Activated naive CD8-positive, alpha-beta T cell treated with anti-CD3 and anti-CD28 coated beads, Interleukin-2, amount 10 ng/mL, durations not matched to agents 7 days and 5 days (primary cell): ENCODE measurements around the gene PRR29. TPM values are rescaled to one million over a fixed set of nuclear protein-coding genes. Genes with fewer than 3 reads are reported as not detected.

Experiments
- ATAC-seq: fragments of 150-1000 bp; cut with Tn5 transposase; one replicate; pipeline ENCODE4 v1.10.0; 2021; ENCODE audit warnings: low read depth, moderate library complexity
- POLR2A ChIA-PET: fragments of 350-600 bp; sonication (Branson Sonifier 250); formaldehyde crosslinking; loops from one replicate; lab custom pipeline; 2021; ENCODE audit warnings: antibody characterized with exemption; lab: Charles Lee
- DNase-seq: peaks from one replicate; pipeline ENCODE4 v3.0.0; 2021
- H3K27ac Mint-ChIP-seq: one replicate; pipeline ENCODE4 v1.8.0; 2022; ENCODE audit warnings: mild to moderate bottlenecking, mixed read lengths
- H3K27me3 Mint-ChIP-seq: one replicate; pipeline ENCODE4 v1.8.0; 2022; ENCODE audit warnings: mild to moderate bottlenecking, moderate library complexity, mixed read lengths
- H3K36me3 Mint-ChIP-seq: one replicate; pipeline ENCODE4 v1.8.0; 2021; ENCODE audit warnings: mild to moderate bottlenecking, mixed read lengths
- H3K4me1 Mint-ChIP-seq: one replicate; pipeline ENCODE4 v1.8.0; 2021; ENCODE audit warnings: mixed read lengths
- H3K4me3 Mint-ChIP-seq: one replicate; pipeline ENCODE4 v1.8.0; 2022; ENCODE audit warnings: mild to moderate bottlenecking, moderate library complexity, mixed read lengths
- H3K9me3 Mint-ChIP-seq: one replicate; pipeline ENCODE4 v1.8.0; 2021; ENCODE audit warnings: mixed read lengths
- total RNA-seq, 2 experiments: library from RNA; stranded (reverse); gene quantifications; one replicate each; pipeline ENCODE4 v1.2.3, GENCODE V29; 2021

Gene PRR29
- total RNA-seq, 2 experiments from 2014 or later = 1.00 to 1.4 TPM

DNA sequence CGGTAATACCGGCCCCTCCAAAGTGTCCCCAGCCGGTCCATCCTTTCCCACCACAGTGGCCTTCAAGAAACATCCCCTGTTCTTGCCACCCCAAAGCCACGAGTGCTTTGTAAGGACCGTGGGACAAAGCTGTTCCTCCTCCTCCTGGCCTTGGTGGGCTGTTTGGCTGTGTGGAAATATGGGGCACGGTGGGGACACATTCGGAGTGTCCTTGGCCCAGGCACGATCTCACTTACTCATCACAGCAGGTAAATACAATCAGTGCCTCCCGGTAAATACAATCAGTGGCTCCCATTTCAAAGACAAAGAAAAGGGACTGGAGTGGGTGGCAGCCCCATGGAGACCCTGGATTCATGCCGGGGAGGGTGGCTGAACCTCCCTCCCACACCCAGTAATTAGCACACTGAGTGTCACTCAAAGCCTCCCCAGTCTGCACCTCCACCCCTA lies 35.8 kb upstream of the PRR29 start:
- H3K27ac Mint-ChIP-seq = no peak overlapping the region
- DNase-seq (no peak), ATAC-seq (no peak)
- peaks cover 2% of the 10 kb centered on the region for H3K27me3 Mint-ChIP-seq
- H3K9me3 Mint-ChIP-seq = no peaks in the 10 kb centered on the region
- H3K4me3 Mint-ChIP-seq = no peak overlapping the region
- POLR2A ChIA-PET = no interaction called here
- H3K36me3 Mint-ChIP-seq = no peaks in the 10 kb centered on the region
- H3K4me1 Mint-ChIP-seq = peaks cover 7% of the 10 kb centered on the region

DNA sequence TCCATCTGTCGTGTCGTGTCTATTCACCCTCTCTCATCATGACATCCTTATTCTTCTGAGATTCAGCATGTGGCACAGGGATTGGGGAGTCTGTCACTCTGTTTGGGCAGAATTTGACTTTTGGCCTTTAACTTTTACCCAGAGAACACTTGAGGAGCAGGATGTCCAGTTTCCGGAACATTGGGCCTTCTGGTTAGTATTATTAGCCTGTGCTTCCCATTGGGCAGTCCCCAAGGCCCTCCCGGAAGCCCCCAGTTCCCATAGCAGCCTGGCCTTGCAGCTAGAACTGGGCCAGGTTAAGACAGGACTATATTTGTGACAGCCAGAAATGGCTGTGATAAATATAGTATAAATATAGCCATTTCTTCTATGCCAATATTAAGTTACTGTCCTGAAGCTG lies 35.0 kb upstream of the PRR29 start:
- H3K4me3 Mint-ChIP-seq = no peak overlapping the region
- no peaks in the 10 kb centered on the region for H3K9me3 Mint-ChIP-seq
- POLR2A ChIA-PET = interaction anchor here (0.9 kb wide), 1 partner anchor 57 kb away, joined by 3 read pairs; the partner anchor contains the start of gene ICAM2
- no peaks in the 10 kb centered on the region for H3K36me3 Mint-ChIP-seq
- no peak for ATAC-seq
- H3K27ac Mint-ChIP-seq = no peak overlapping the region
- H3K4me1 Mint-ChIP-seq = peaks cover 7% of the 10 kb centered on the region
- peaks cover 2% of the 10 kb centered on the region for H3K27me3 Mint-ChIP-seq
- DNase-seq = no peak

GRCh38 chr17:63966646-63967264 lies 31.4 kb upstream of the PRR29 start:
- Mint-ChIP-seq H3K9me3 (no peaks in the 10 kb centered on the region), H3K36me3 (no peaks in the 10 kb centered on the region), H3K4me3 (peak overlapping the region; percentile 47), H3K4me1 (peaks cover 7% of the 10 kb centered on the region), H3K27ac (peak overlapping the region; percentile 39), H3K27me3 (peaks cover 12% of the 10 kb centered on the region)
- DNase-seq (no peak), ATAC-seq (peak; percentile 94)
- POLR2A ChIA-PET = interaction anchor here (1.0 to 1.5 kb wide), 3 partner anchors 10 to 53 kb away, joined by 3 to 4 read pairs (median 3); no protein-coding TSS in a partner anchor

GRCh38 chr17:63967953-63968352 lies 30.2 kb upstream of the PRR29 start:
- no peak for DNase-seq
- Mint-ChIP-seq H3K27ac (no peak overlapping the region), H3K4me3 (no peak overlapping the region), H3K4me1 (peaks cover 6% of the 10 kb centered on the region), H3K9me3 (no peaks in the 10 kb centered on the region), H3K27me3 (peaks cover 14% of the 10 kb centered on the region), H3K36me3 (no peaks in the 10 kb centered on the region)
- POLR2A ChIA-PET = no interaction called here
- ATAC-seq = no peak

DNA sequence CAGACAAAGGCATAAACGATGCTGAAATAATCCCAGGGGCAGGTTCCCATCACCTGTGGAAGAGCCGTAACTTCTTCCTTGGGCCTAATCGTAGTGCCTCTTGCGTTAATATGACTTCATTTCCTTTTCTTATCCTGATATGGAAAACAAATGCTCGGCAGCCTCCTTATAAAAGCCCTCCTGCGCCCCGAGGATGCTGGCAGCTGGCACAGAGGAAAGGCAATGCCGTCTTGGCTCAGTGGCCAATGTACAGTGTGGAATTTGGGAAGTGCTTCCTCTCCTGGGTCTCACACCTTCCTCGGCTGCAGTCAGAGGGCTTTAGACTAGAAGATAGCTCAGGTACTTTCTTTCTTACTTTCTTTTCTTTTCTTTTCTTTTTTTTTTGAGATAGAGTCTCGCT lies 28.9 kb upstream of the PRR29 start:
- DNase-seq = no peak
- no peaks in the 10 kb centered on the region for H3K36me3 Mint-ChIP-seq
- H3K27me3 Mint-ChIP-seq = peaks cover 12% of the 10 kb centered on the region
- H3K4me3 Mint-ChIP-seq = no peak overlapping the region
- no peak overlapping the region for H3K27ac Mint-ChIP-seq
- POLR2A ChIA-PET = no interaction called here
- no peak for ATAC-seq
- H3K4me1 Mint-ChIP-seq = peaks cover 7% of the 10 kb centered on the region
- H3K9me3 Mint-ChIP-seq = no peaks in the 10 kb centered on the region

GRCh38 chr17:63972796-63973195 lies 25.4 kb upstream of the PRR29 start, which contains the start of gene SCN4A:
Gene SCN4A (minus strand): TSS chr17:63972918. CDS start chr17:63972841, 77 bp downstream.
- H3K27ac Mint-ChIP-seq = no peak within 1 kb of the TSS

GRCh38 chr17:63973247-63973646 lies 24.9 kb upstream of the PRR29 start:
- POLR2A ChIA-PET = no interaction called here
- no peaks in the 10 kb centered on the region for H3K36me3 Mint-ChIP-seq
- H3K4me3 Mint-ChIP-seq = no peak overlapping the region
- peaks cover 10% of the 10 kb centered on the region for H3K4me1 Mint-ChIP-seq
- H3K9me3 Mint-ChIP-seq = no peaks in the 10 kb centered on the region
- peaks cover 21% of the 10 kb centered on the region for H3K27me3 Mint-ChIP-seq
- DNase-seq (no peak), ATAC-seq (no peak)
- H3K27ac Mint-ChIP-seq = no peak overlapping the region

More at GRCh38 chr17:63972796-63973195, 25.4 kb upstream of the PRR29 start, which contains the start of gene SCN4A:
- POLR2A ChIA-PET = no interaction called here
- DNase-seq (no peak), ATAC-seq (no peak)
- Mint-ChIP-seq H3K4me1 (peaks cover 10% of the 10 kb centered on the region), H3K9me3 (no peaks in the 10 kb centered on the region), H3K36me3 (no peaks in the 10 kb centered on the region), H3K27me3 (peaks cover 21% of the 10 kb centered on the region), H3K4me3 (no peak within 1 kb of the TSS)

DNA sequence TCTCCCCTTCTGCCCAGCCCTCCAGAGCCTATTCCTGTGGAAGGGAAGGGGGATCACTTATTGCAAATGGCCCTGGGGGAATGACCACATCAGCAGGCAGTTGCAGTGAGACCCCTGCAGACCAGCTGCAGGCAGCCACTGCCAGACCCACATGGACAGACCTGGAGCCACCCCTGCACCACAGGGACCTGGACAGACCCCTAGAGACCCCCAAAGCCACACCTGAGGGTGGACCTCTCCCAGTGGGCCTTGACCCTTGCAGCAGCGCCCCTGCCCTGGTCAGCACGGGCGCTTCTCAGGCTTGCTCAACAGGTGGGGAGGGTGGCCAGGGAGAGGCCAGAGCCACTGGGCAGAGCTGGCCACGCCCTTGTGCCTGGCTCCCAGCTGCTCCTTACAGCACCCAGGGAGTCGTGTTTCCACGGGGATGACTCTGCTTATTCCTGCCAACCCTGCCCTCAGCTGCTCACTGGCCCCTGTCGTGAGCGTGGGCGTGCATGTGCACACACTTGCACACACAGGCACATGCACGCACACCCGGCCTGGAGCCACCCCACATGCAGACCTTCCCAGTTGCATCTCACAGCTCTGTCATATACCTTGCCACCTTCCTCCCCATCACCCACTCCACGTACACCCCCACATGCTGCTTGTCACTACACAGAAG lies 24.1 kb upstream of the PRR29 start:
- Mint-ChIP-seq H3K4me1 (peaks cover 10% of the 10 kb centered on the region), H3K27ac (peak overlapping the region; percentile 3), H3K4me3 (no peak overlapping the region), H3K9me3 (no peaks in the 10 kb centered on the region), H3K27me3 (peaks cover 18% of the 10 kb centered on the region), H3K36me3 (no peaks in the 10 kb centered on the region)
- ATAC-seq = no peak
- DNase-seq = no peak
- POLR2A ChIA-PET = interaction anchor here (0.6 kb wide), 1 partner anchor 46 kb away, joined by 3 read pairs; the partner anchor contains the start of gene ICAM2

- H3K27me3 Mint-ChIP-seq = peaks cover 14% of the 10 kb centered on the region
- H3K9me3 Mint-ChIP-seq = no peaks in the 10 kb centered on the region
- DNase-seq (no peak), ATAC-seq (peak; percentile 22)
- peaks cover 10% of the 10 kb centered on the region for H3K4me1 Mint-ChIP-seq
- H3K36me3 Mint-ChIP-seq = no peaks in the 10 kb centered on the region
- H3K27ac Mint-ChIP-seq = peak overlapping the region; percentile 3
- H3K4me3 Mint-ChIP-seq = no peak overlapping the region
- POLR2A ChIA-PET = interaction anchor here (0.6 to 1.0 kb wide), 3 partner anchors 10 to 46 kb away, joined by 3 read pairs; partner anchors contain the start of gene ICAM2
These were observed 23.5 kb upstream of the PRR29 start for GRCh38 chr17:63974594-63975192.

DNA sequence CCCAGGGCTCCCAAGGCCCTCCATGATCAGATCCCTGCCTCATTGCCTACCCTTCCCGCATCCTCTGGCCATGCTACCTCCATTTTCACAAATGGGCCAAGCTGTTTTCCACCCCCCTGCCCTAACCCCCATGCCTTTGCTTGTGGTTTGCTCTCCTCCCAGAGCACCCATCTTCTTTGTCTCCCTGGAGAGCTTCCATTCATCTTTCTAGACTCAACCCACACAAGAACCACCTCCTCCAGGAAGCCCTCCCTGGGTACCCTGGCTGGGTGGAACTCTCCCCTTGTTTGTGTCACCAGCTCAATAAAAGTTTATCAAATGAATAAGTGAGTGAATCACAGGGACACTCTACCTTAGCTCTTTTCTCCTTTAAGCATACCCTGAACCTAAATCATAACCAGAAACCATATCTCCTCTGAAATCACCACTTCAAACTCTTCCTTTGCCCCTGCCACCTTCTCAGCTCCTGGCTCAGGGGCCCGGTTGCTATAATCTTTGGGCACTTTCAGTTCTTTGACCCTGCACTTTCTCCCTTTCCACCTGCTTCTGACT lies 22.5 kb upstream of the PRR29 start:
- no peaks in the 10 kb centered on the region for H3K36me3 Mint-ChIP-seq
- H3K27ac Mint-ChIP-seq = no peak overlapping the region
- POLR2A ChIA-PET = interaction anchor here (0.8 to 1.6 kb wide), 3 partner anchors 9 to 44 kb away, joined by 3 to 5 read pairs (median 3); partner anchors contain the start of gene ICAM2
- no peak overlapping the region for H3K4me3 Mint-ChIP-seq
- no peak for DNase-seq
- H3K4me1 Mint-ChIP-seq = peaks cover 10% of the 10 kb centered on the region
- H3K9me3 Mint-ChIP-seq = no peaks in the 10 kb centered on the region
- H3K27me3 Mint-ChIP-seq = peaks cover 11% of the 10 kb centered on the region
- ATAC-seq = no peak

GRCh38 chr17:63976702-63977101 lies 21.4 kb upstream of the PRR29 start:
- no peak overlapping the region for H3K4me3 Mint-ChIP-seq
- H3K4me1 Mint-ChIP-seq = peaks cover 10% of the 10 kb centered on the region
- H3K9me3 Mint-ChIP-seq = no peaks in the 10 kb centered on the region
- H3K27ac Mint-ChIP-seq = no peak overlapping the region
- no peaks in the 10 kb centered on the region for H3K36me3 Mint-ChIP-seq
- POLR2A ChIA-PET = interaction anchor here (1.6 kb wide), 1 partner anchor 9 kb away, joined by 5 read pairs; no protein-coding TSS in a partner anchor
- H3K27me3 Mint-ChIP-seq = peaks cover 11% of the 10 kb centered on the region
- no peak for DNase-seq
- ATAC-seq = no peak

GRCh38 chr17:63978272-63979200 lies 19.6 kb upstream of the PRR29 start:
- Mint-ChIP-seq H3K4me1 (peaks cover 10% of the 10 kb centered on the region), H3K27me3 (peaks cover 9% of the 10 kb centered on the region), H3K9me3 (peaks cover 6% of the 10 kb centered on the region), H3K36me3 (peaks cover 3% of the 10 kb centered on the region), H3K4me3 (no peak overlapping the region), H3K27ac (no peak overlapping the region)
- POLR2A ChIA-PET = no interaction called here
- DNase-seq = no peak
- no peak for ATAC-seq
